Endothelial cell of umbilical vein (primary cell): ENCODE data around the gene TAS2R1. TPM values are rescaled to one million over a fixed set of nuclear protein-coding genes. Genes with fewer than 3 reads are reported as not detected.

ENCODE experiments used
- BruUV-seq: library from RNA; stranded (reverse); fragments of 400-500 nt; replicated peaks from 2 replicates; lab custom pipeline; 2021; lab: Mats Ljungman, UMichigan
- CTCF ChIA-PET: fragments of 300-600, 350-600 bp; sonication (Branson Sonifier 250); formaldehyde crosslinking; loops from one replicate; lab custom pipeline; 2021; ENCODE audit warnings: antibody characterized with exemption, inconsistent platforms; lab: Charles Lee
- POLR2A ChIA-PET: fragments of 300-600, 350-600 bp; sonication (Branson Sonifier 250); formaldehyde crosslinking; loops from one replicate; lab custom pipeline; 2021; ENCODE audit warnings: antibody characterized with exemption, inconsistent platforms; lab: Charles Lee
- DNase-seq: peaks from one replicate; pipeline ENCODE4 v3.0.0-alpha.2; 2011; ENCODE audit warnings: low read depth, low spot score
- FAIRE-seq: peaks from 2 replicates; lab custom pipeline; 2011; peaks lifted over from hg19 to GRCh38; lab: Jason Lieb, UNC
- H2AFZ ChIP-seq: 2 replicates; pipeline ENCODE4 v1.6.0; 2012; ENCODE audit warnings: low read depth, low read length, control low read depth, inconsistent platforms
- H3K27ac ChIP-seq: 2 replicates; pipeline ENCODE4 v1.5.1; 2011; ENCODE audit warnings: low read depth, mild to moderate bottlenecking, control low read depth, low read length, moderate library complexity; ENCODE audit not compliant: insufficient read depth
- H3K27me3 ChIP-seq, 2 experiments: 2 replicates each; pipeline versions ENCODE4 v1.6.0 to v1.6.1; 2011; ENCODE audit warnings: low read length in 2 of 2, mixed read lengths in 1 of 2; ENCODE audit not compliant: control insufficient read depth in 2 of 2, insufficient read depth in 2 of 2
- H3K36me3 ChIP-seq, 2 experiments: 2 replicates in 1 of 2; 3 replicates in 1 of 2; pipeline ENCODE4 v1.5.1; 2011; ENCODE audit warnings: low read length in 2 of 2, mild to moderate bottlenecking in 1 of 2, moderate library complexity in 1 of 2; ENCODE audit not compliant: control insufficient read depth in 2 of 2, insufficient read depth in 2 of 2; ENCODE audit errors: extremely low read depth in 1 of 2
- H3K4me1 ChIP-seq: 3 replicates; pipeline ENCODE4 v1.5.1; 2011; ENCODE audit warnings: mild to moderate bottlenecking, low read length; ENCODE audit not compliant: control insufficient read depth, insufficient read depth; ENCODE audit errors: extremely low read depth
- H3K4me2 ChIP-seq: 2 replicates; pipeline ENCODE4 v1.6.1; 2011; ENCODE audit warnings: low read length, control low read depth, mixed read lengths; ENCODE audit not compliant: insufficient read depth
- H3K4me3 ChIP-seq, 3 experiments: fragments of 200-600 bp in 1 of 3; sonication (generic), shearing (Covaris generic) in 1 of 3; replicated peaks in 1 of 3; 2 replicates each; pipeline ENCODE4 v1.5.1; 2011 to 2016; ENCODE audit warnings: control low read depth in 3 of 3, low read length in 3 of 3, mild to moderate bottlenecking in 2 of 3, inconsistent platforms in 1 of 3, low read depth in 1 of 3, moderate library complexity in 1 of 3; ENCODE audit not compliant: insufficient read depth in 1 of 3
- H3K79me2 ChIP-seq: 2 replicates; pipeline ENCODE4 v1.6.0; 2012; ENCODE audit warnings: low read length, inconsistent platforms; ENCODE audit not compliant: control insufficient read depth, insufficient read depth
- H3K9ac ChIP-seq: replicated peaks from 2 replicates; pipeline ENCODE3; 2011; ENCODE audit warnings: low read length, control low read depth; ENCODE audit not compliant: insufficient read depth; ENCODE audit errors: extremely low read depth
- H3K9me1 ChIP-seq: replicated peaks from 3 replicates; pipeline ENCODE4 v1.6.0; 2011; ENCODE audit warnings: mild to moderate bottlenecking, low read length; ENCODE audit not compliant: control insufficient read depth, insufficient read depth; ENCODE audit errors: extremely low read depth
- H3K9me3 ChIP-seq: replicated peaks from 2 replicates; pipeline ENCODE4 v1.5.1; 2012; ENCODE audit warnings: low read length, inconsistent platforms; ENCODE audit not compliant: control insufficient read depth, insufficient read depth
- H4K20me1 ChIP-seq: replicated peaks from 2 replicates; pipeline ENCODE3; 2011; ENCODE audit warnings: mild to moderate bottlenecking, low read length; ENCODE audit not compliant: control insufficient read depth, insufficient read depth; ENCODE audit errors: extremely low read depth
- CTCF ChIP-seq, 2 donors: IDR thresholded peaks; 1 replicate in 1 of 2; 2 replicates in 1 of 2; pipeline ENCODE4 v1.5.1; 2011; ENCODE audit warnings: low read length in 2 of 2, mild to moderate bottlenecking in 2 of 2, moderate library complexity in 2 of 2, control low read depth in 1 of 2, inconsistent platforms in 1 of 2, low read depth in 1 of 2; ENCODE audit not compliant: insufficient read depth in 1 of 2; ENCODE audit errors: extremely low read depth in 1 of 2
- EZH2 ChIP-seq: IDR thresholded peaks from 2 replicates; pipeline ENCODE4 v1.6.1; 2012; ENCODE audit warnings: borderline replicate concordance, low read depth, mild to moderate bottlenecking, moderate library complexity, low read length, inconsistent platforms; ENCODE audit not compliant: severe bottlenecking
- FOS ChIP-seq: IDR thresholded peaks from 2 replicates; pipeline ENCODE4 v1.6.1; 2011; ENCODE audit warnings: mild to moderate bottlenecking, low read length, moderate library complexity, borderline replicate concordance; ENCODE audit not compliant: insufficient read depth
- GATA2 ChIP-seq: IDR thresholded peaks from 2 replicates; pipeline ENCODE4 v1.7.0; 2011; ENCODE audit warnings: low read depth, mild to moderate bottlenecking, moderate library complexity, mixed read lengths, low read length; ENCODE audit not compliant: insufficient read length, insufficient read depth
- JUN ChIP-seq: IDR thresholded peaks from 2 replicates; pipeline ENCODE4 v1.6.1; 2011; ENCODE audit warnings: borderline replicate concordance, low read depth; ENCODE audit not compliant: insufficient read length, insufficient read depth
- MAX ChIP-seq: IDR thresholded peaks from 2 replicates; pipeline ENCODE4 v1.6.1; 2011; ENCODE audit not compliant: insufficient read depth, insufficient read length
- MYC ChIP-seq: IDR thresholded peaks from one replicate; pipeline ENCODE4 v1.6.1; 2011; ENCODE audit warnings: mild to moderate bottlenecking, low read depth, low read length
- POLR2A ChIP-seq: IDR thresholded peaks from 2 replicates; pipeline ENCODE4 v1.6.1; 2012; ENCODE audit warnings: low read depth, mild to moderate bottlenecking, control low read depth, low read length
- POLR2AphosphoS5 ChIP-seq: IDR thresholded peaks from 2 replicates; pipeline ENCODE4 v1.6.1; 2012; ENCODE audit warnings: low read depth, mild to moderate bottlenecking, control low read depth, low read length, moderate library complexity; ENCODE audit not compliant: insufficient read depth
- dilution Hi-C: fragments of 300-500 bp; cut with MboI; formaldehyde crosslinking; loops from one replicate; pipeline ENCODE4 v1.15.0; 2019; ENCODE audit warnings: low sequenced_read_pairs; ENCODE audit not compliant: extremely low pct_ligation_motif_present
- intact Hi-C: fragments of 100-400 bp; cut with micrococcal nuclease; formaldehyde crosslinking; loops from one replicate; pipeline ENCODE4 v1.10.0; 2022
- polyA plus RNA-seq, 4 experiments: library from polyadenylated mRNA; depleted of rRNA in 3 of 4; stranded (reverse) in 3 of 4; unstranded in 1 of 4; fragments of >200 nt; gene quantifications; 2 replicates each; pipeline versions ENCODE4 v1.2.1 to v1.2.3, GENCODE V29; 2011 to 2012; ENCODE audit warnings: missing spikeins in 1 of 4
- total RNA-seq: library from RNA; stranded (reverse); gene quantifications from 2 replicates; pipeline ENCODE4 v1.2.3, GENCODE V29; 2021

Gene TAS2R1
- total and polyA plus RNA-seq, 2 donors (not counting 3 experiments of a cell fraction or from before 2014, with no cell fraction given) = not detected

GRCh38 chr5:9661316-9662015 is 31.3 kb upstream of the TAS2R1 start:
- no peak overlapping the region for H2AFZ ChIP-seq
- no peak overlapping the region for H3K4me3 ChIP-seq
- H3K4me1 ChIP-seq = no peaks in the 10 kb centered on the region
- no peak overlapping the region for H3K4me2 ChIP-seq
- no peak for DNase-seq
- ChIA-PET CTCF (no interaction called here), POLR2A (no interaction called here)
- no TSS peak for BruUV-seq
- no peak overlapping the region for H3K9ac ChIP-seq
- H3K36me3 ChIP-seq = no peaks in the 10 kb centered on the region
- dilution Hi-C loops = no loop called here
- FAIRE-seq = no peak
- intact Hi-C loops = no loop called here
- TF ChIP-seq EZH2 = no peak
- no peak for TF ChIP-seq GATA2
- no peak for TF ChIP-seq FOS
- TF ChIP-seq MYC = no peak
- no peaks in the 10 kb centered on the region for H3K9me1 ChIP-seq
- H3K79me2 ChIP-seq = no peaks in the 10 kb centered on the region
- no peaks in the 10 kb centered on the region for H3K27me3 ChIP-seq
- peaks cover 2% of the 10 kb centered on the region for H3K9me3 ChIP-seq
- H4K20me1 ChIP-seq = no peaks in the 10 kb centered on the region
- no peak overlapping the region for H3K27ac ChIP-seq

- Histone ChIP-seq H3K27ac (no peak overlapping the region), H3K79me2 (no peaks in the 10 kb centered on the region), H2AFZ (no peak overlapping the region), H4K20me1 (no peaks in the 10 kb centered on the region), H3K27me3 (no peaks in the 10 kb centered on the region), H3K4me3 (no peak overlapping the region), H3K9me1 (no peaks in the 10 kb centered on the region), H3K4me1 (no peaks in the 10 kb centered on the region), H3K9me3 (peaks cover 2% of the 10 kb centered on the region), H3K36me3 (no peaks in the 10 kb centered on the region), H3K4me2 (no peak overlapping the region), H3K9ac (no peak overlapping the region)
- FAIRE-seq (no peak), DNase-seq (no peak)
- CTCF ChIA-PET = no interaction called here
- BruUV-seq = no TSS peak
- dilution Hi-C loops = no loop called here
- intact Hi-C loops = no loop called here
- POLR2A ChIA-PET = no interaction called here
- TF ChIP-seq JUN (no peak), MYC (no peak), CTCF (IDR thresholded peaks at IDR 0.05; ENCODE audit: extremely low read depth in 1 of 2, insufficient read depth in 1 of 2, low read depth in 1 of 2, low read length in 2 of 2) (no peak), POLR2AphosphoS5 (no peak), MAX (no peak), GATA2 (no peak), EZH2 (no peak), POLR2A (no peak), FOS (no peak)
Measured at GRCh38 chr5:9658706-9659105, 28.6 kb upstream of the TAS2R1 start.
